Tibial artery (tissue), 4 donors: ENCODE data around the gene UTP25.

ENCODE experiments used
- DNase-seq, 2 donors: peaks; one replicate each; pipeline ENCODE4 v3.0.0-alpha.2; 2019
- H3K27ac ChIP-seq, 2 donors: fragments of 200-600 bp; sonication (generic) in 1 of 2; 1 replicate in 1 of 2; 2 replicates in 1 of 2; pipeline ENCODE4 v1.5.1; 2018 to 2019; ENCODE audit warnings: mild to moderate bottlenecking in 1 of 2
- H3K27me3 ChIP-seq, 2 donors: fragments of 200-600 bp; sonication (generic) in 1 of 2; one replicate each; pipeline versions ENCODE4 v1.5.1 to v1.6.0; 2016 to 2019
- H3K36me3 ChIP-seq, 3 donors: fragments of 200-600 bp; sonication (generic) in 2 of 3; one replicate each; pipeline ENCODE4 v1.5.1; 2016 to 2019; ENCODE audit warnings: mild to moderate bottlenecking in 2 of 3
- H3K4me1 ChIP-seq, 4 donors: fragments of 200-600 bp; sonication (generic) in 2 of 4; 1 replicate in 3 of 4; 2 replicates in 1 of 4; pipeline ENCODE4 v1.5.1; 2016 to 2019
- H3K4me3 ChIP-seq, 2 donors: fragments of 200-600 bp; sonication (generic) in 1 of 2; 1 replicate in 1 of 2; 2 replicates in 1 of 2; pipeline ENCODE4 v1.5.1; 2018 to 2019; ENCODE audit warnings: mild to moderate bottlenecking in 2 of 2
- H3K9me3 ChIP-seq, 3 donors: fragments of 200-600 bp; sonication (generic) in 1 of 3; one replicate each; pipeline ENCODE4 v1.5.1; 2016 to 2019
- intact Hi-C: fragments of 100-400 bp; cut with DNase I; formaldehyde crosslinking; loops from one replicate; pipeline ENCODE4 v1.15.0; 2023; ENCODE audit warnings: low total_unique reads
- TF ChIP-seq, protein P1 (sequence below), 2 experiments: fragments of 200-600 bp in 1 of 2; fragments of 450-650 bp in 1 of 2; IDR thresholded peaks; one replicate each; pipeline ENCODE4 v1.5.1; 2017 to 2019; ENCODE audit warnings: antibody characterized with exemption in 2 of 2, mild to moderate bottlenecking in 1 of 2, moderate library complexity in 1 of 2

UTP25 gene

DNA sequence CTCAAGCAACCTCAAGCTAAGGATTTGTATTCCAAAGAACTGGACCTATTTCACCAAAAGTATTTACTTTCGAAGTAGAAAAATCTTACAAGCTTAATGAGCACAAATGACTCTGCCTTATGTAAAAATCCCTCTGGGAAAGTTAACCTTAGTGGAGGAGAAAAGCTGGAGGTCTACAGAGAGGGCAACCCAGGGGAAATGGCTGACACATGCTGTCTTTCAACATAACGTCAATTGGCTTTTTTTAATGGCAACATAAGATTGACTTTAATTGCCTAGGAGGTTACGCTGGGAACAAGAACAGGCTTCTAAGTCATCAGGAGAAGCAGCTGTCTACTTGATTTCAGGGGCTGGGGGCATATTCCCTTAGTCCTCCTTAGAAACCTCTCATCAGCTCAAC is 52.3 kb downstream of the UTP25 start:
- H3K4me3 ChIP-seq: no peak overlapping the region
- peaks cover 0 to 17% of the 10 kb centered on the region in 2 donors for H3K27me3 ChIP-seq
- TF ChIP-seq, protein P1, sequence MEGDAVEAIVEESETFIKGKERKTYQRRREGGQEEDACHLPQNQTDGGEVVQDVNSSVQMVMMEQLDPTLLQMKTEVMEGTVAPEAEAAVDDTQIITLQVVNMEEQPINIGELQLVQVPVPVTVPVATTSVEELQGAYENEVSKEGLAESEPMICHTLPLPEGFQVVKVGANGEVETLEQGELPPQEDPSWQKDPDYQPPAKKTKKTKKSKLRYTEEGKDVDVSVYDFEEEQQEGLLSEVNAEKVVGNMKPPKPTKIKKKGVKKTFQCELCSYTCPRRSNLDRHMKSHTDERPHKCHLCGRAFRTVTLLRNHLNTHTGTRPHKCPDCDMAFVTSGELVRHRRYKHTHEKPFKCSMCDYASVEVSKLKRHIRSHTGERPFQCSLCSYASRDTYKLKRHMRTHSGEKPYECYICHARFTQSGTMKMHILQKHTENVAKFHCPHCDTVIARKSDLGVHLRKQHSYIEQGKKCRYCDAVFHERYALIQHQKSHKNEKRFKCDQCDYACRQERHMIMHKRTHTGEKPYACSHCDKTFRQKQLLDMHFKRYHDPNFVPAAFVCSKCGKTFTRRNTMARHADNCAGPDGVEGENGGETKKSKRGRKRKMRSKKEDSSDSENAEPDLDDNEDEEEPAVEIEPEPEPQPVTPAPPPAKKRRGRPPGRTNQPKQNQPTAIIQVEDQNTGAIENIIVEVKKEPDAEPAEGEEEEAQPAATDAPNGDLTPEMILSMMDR (IDR thresholded peaks at IDR 0.05): no peak
- no peak for DNase-seq
- no peaks in the 10 kb centered on the region for H3K36me3 ChIP-seq
- peaks cover 0 to 8% (median 0%) of the 10 kb centered on the region in 4 donors for H3K4me1 ChIP-seq
- intact Hi-C loops: no loop called here
- no peaks in the 10 kb centered on the region for H3K9me3 ChIP-seq
- H3K27ac ChIP-seq: no peak overlapping the region

DNA sequence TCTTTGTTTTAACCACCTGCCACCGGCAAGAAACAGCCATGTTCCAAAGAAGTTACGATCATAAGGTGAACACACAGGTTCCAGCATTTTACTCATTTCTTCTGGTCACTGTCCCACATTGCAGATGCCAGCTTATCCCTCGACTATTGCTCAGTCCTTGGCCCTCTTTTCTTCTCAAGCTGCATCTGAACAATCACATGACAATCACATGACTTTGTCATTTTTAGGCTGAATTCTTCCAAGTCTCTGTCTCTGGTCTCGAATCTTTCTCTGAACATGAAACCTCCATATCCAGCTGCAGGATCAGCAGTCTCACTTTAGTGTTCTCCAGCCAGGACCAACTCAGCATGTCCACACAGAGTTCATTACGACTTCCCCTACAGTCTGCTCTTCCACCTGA is 53.8 kb downstream of the UTP25 start:
- no peaks in the 10 kb centered on the region for H3K9me3 ChIP-seq
- H3K27ac ChIP-seq: no peak overlapping the region
- H3K4me1 ChIP-seq: peaks cover 0 to 8% (median 0%) of the 10 kb centered on the region in 4 donors
- no peak for DNase-seq
- H3K4me3 ChIP-seq: no peak overlapping the region
- H3K27me3 ChIP-seq: peaks cover 0 to 17% of the 10 kb centered on the region in 2 donors
- intact Hi-C loops: no loop called here
- TF ChIP-seq, protein P1 (IDR thresholded peaks at IDR 0.05): no peak
- no peaks in the 10 kb centered on the region for H3K36me3 ChIP-seq

DNA sequence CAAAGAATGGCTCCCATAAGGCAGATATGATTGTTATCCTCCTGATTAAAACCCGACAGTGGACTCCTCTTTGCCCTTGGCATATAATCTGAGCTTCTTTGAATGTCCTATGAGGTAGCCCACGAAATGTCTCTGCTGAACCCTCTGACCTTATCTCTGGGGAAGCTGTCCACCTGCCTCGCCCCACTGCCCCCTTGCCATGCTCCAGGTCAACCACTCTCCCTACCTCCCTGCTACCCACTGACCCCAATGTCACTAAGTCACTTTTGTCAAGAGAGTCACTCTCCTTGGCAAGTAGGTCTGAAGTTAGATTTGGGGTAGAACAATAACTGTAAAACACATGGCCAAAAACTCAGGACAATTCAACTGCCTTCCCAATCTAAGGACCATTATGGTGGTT is 54.5 kb downstream of the UTP25 start:
- no peaks in the 10 kb centered on the region for H3K36me3 ChIP-seq
- peaks cover 0 to 17% of the 10 kb centered on the region in 2 donors for H3K27me3 ChIP-seq
- no peak overlapping the region for H3K27ac ChIP-seq
- intact Hi-C loops: no loop called here
- TF ChIP-seq, protein P1 (IDR thresholded peaks at IDR 0.05): no peak
- no peaks in the 10 kb centered on the region for H3K9me3 ChIP-seq
- no peak overlapping the region for H3K4me3 ChIP-seq
- H3K4me1 ChIP-seq: peaks cover 0 to 8% (median 0%) of the 10 kb centered on the region in 4 donors
- DNase-seq: no peak

DNA sequence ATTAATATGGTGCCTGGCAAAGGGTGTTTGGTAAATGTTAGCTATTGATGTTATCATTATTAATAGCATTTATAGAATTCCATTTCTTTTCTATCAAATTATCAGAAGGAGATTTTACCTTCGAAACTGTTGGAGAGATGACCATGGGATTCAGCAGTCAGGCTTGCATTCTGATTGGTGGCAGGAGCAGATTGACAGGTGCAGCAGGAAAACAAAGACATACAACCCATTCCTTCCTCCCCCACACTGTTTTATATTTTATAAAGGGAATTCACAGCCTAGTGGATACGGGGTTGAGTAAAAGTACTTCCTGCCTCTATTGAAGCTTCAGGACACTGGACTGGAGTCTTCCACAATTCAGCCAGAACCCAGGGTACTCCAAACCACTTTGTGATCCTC is 55.2 kb downstream of the UTP25 start:
- Histone ChIP-seq H3K36me3 (no peaks in the 10 kb centered on the region), H3K4me1 (peaks cover 0 to 8% (median 0%) of the 10 kb centered on the region in 4 donors), H3K4me3 (no peak overlapping the region), H3K27me3 (peaks cover 0 to 22% of the 10 kb centered on the region in 2 donors), H3K27ac (no peak overlapping the region), H3K9me3 (no peaks in the 10 kb centered on the region)
- no peak for DNase-seq
- intact Hi-C loops: no loop called here
- TF ChIP-seq, protein P1 (IDR thresholded peaks at IDR 0.05): no peak

DNA sequence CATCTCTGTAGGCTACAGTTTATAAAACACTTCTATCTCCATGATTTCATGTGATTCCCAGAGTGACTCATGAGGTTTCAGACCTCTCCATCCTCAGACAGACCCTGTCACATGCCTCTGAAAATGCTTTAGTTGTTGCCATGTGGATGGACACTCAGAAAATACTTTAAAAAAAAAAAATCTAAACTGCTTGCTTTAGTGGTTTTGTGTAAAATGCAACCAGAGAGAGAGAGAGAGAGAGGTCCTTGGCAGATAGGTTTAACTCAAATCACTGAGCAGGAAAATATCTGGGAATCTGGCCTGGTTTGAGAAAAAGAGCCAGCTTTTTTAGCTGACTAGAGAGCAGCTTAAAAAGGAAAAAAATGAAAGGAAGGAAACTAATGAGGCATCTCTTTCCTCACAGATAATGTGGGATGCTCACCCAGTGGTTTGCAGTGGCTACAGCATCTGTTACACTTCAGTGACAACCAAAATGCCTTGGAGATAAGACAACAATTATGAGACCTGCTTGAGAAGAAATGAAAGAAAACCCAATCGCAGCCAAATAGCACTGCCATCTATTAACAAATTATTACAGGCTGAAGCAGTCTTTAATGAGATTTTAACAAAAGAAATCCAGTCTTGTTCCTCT is 55.7 kb downstream of the UTP25 start:
- no peaks in the 10 kb centered on the region for H3K9me3 ChIP-seq
- TF ChIP-seq, protein P1 (IDR thresholded peaks at IDR 0.05): no peak
- intact Hi-C loops: no loop called here
- H3K36me3 ChIP-seq: no peaks in the 10 kb centered on the region
- H3K4me1 ChIP-seq: peaks cover 0 to 8% (median 0%) of the 10 kb centered on the region in 4 donors
- peaks cover 0 to 23% of the 10 kb centered on the region in 2 donors for H3K27me3 ChIP-seq
- no peak for DNase-seq
- H3K27ac ChIP-seq: no peak overlapping the region
- no peak overlapping the region for H3K4me3 ChIP-seq
